ENCODE measurements around the gene IRF1. TPM values are rescaled to one million over a fixed set of nuclear protein-coding genes. Genes with fewer than 3 reads are reported as not detected.
A peak's percentile ranks its signal among the peaks of the same experiment; 100 is the strongest.

IRF1 gene
- total RNA-seq, 2 experiments from 2014 or later, result 84.3 to 88.4 TPM

- Mint-ChIP-seq H3K27me3 (ENCODE audit: low read depth) (no peaks in the 10 kb centered on the region), H3K9me3 (no peaks in the 10 kb centered on the region), H3K4me3 (no peak overlapping the region), H3K4me1 (ENCODE audit: low read depth) (peaks cover 26% of the 10 kb centered on the region), H3K27ac (no peak overlapping the region), H3K36me3 (ENCODE audit: low read depth) (no peaks in the 10 kb centered on the region)
- intact Hi-C loops (cut with micrococcal nuclease), result loop anchor here (10.0 kb wide), 2 partner anchors 705 to 1115 kb away; partner anchors contain the start of gene FNIP1
- DNase-seq, result peak; percentile 23
- CTCF ChIA-PET, result interaction anchor here (0.6 to 13.3 kb wide), 24 partner anchors 10 to 454 kb away, joined by 3 to 466 read pairs (median 7); partner anchors contain the start of gene IRF1
Measured at GRCh38 chr5:132499440-132500243, 9.1 kb upstream of the IRF1 start.

- Mint-ChIP-seq H3K9me3 (no peaks in the 10 kb centered on the region), H3K27ac (no peak overlapping the region), H3K36me3 (ENCODE audit: low read depth) (no peaks in the 10 kb centered on the region), H3K27me3 (ENCODE audit: low read depth) (no peaks in the 10 kb centered on the region), H3K4me1 (ENCODE audit: low read depth) (peaks cover 35% of the 10 kb centered on the region), H3K4me3 (no peak overlapping the region)
- CTCF ChIA-PET, result interaction anchor here (0.6 to 13.3 kb wide), 12 partner anchors 9 to 455 kb away, joined by 3 to 466 read pairs (median 18); partner anchors contain the start of gene IRF1
- intact Hi-C loops (cut with micrococcal nuclease), result loop anchor here (10.0 kb wide), 2 partner anchors 704 to 1114 kb away; partner anchors contain the start of gene FNIP1
- no peak for DNase-seq
Measured at GRCh38 chr5:132498686-132499271, 8.2 kb upstream of the IRF1 start.

- no peak overlapping the region for H3K4me3 Mint-ChIP-seq
- H3K27me3 Mint-ChIP-seq (ENCODE audit: low read depth), result no peaks in the 10 kb centered on the region
- no peak overlapping the region for H3K27ac Mint-ChIP-seq
- intact Hi-C loops (cut with micrococcal nuclease), result loop anchor here (10.0 kb wide), 2 partner anchors 703 to 1113 kb away; partner anchors contain the start of gene FNIP1
- DNase-seq, result no peak
- H3K4me1 Mint-ChIP-seq (ENCODE audit: low read depth), result peaks cover 41% of the 10 kb centered on the region
- CTCF ChIA-PET, result interaction anchor here (0.9 to 13.3 kb wide), 9 partner anchors 11 to 258 kb away, joined by 3 to 466 read pairs (median 13); no protein-coding TSS in a partner anchor
- H3K36me3 Mint-ChIP-seq (ENCODE audit: low read depth), result no peaks in the 10 kb centered on the region
- H3K9me3 Mint-ChIP-seq, result no peaks in the 10 kb centered on the region
Measured at GRCh38 chr5:132498152-132498551, 7.6 kb upstream of the IRF1 start.

GRCh38 chr5:132497488-132497997 is 7.0 kb upstream of the IRF1 start:
- Mint-ChIP-seq H3K27ac (peak overlapping the region; percentile 91), H3K9me3 (no peaks in the 10 kb centered on the region), H3K36me3 (ENCODE audit: low read depth) (no peaks in the 10 kb centered on the region), H3K4me1 (ENCODE audit: low read depth) (peaks cover 46% of the 10 kb centered on the region), H3K4me3 (peak overlapping the region; percentile 84), H3K27me3 (ENCODE audit: low read depth) (no peaks in the 10 kb centered on the region)
- no peak for DNase-seq
- intact Hi-C loops (cut with micrococcal nuclease), result loop anchor here (2.0 to 10.0 kb wide), 3 partner anchors 59 to 1113 kb away; partner anchors contain the start of genes FNIP1 and RAD50
- CTCF ChIA-PET, result interaction anchor here (0.9 to 13.3 kb wide), 9 partner anchors 12 to 258 kb away, joined by 3 to 466 read pairs (median 13); no protein-coding TSS in a partner anchor

GRCh38 chr5:132496631-132497487 is 6.3 kb upstream of the IRF1 start:
- H3K27ac Mint-ChIP-seq, result peak overlapping the region; percentile 91
- H3K4me3 Mint-ChIP-seq, result peak overlapping the region; percentile 84
- intact Hi-C loops (cut with micrococcal nuclease), result loop anchor here (1.0 to 10.0 kb wide), 5 partner anchors 9 to 1112 kb away; partner anchors contain the start of genes FNIP1, RAD50 and SLC22A4
- H3K4me1 Mint-ChIP-seq (ENCODE audit: low read depth), result peaks cover 51% of the 10 kb centered on the region
- H3K27me3 Mint-ChIP-seq (ENCODE audit: low read depth), result no peaks in the 10 kb centered on the region
- no peaks in the 10 kb centered on the region for H3K9me3 Mint-ChIP-seq
- CTCF ChIA-PET, result interaction anchor here (0.9 to 13.3 kb wide), 8 partner anchors 9 to 257 kb away, joined by 3 to 466 read pairs (median 11); no protein-coding TSS in a partner anchor
- H3K36me3 Mint-ChIP-seq (ENCODE audit: low read depth), result no peaks in the 10 kb centered on the region
- peak; percentile 53 for DNase-seq

GRCh38 chr5:132496191-132496630 is 5.6 kb upstream of the IRF1 start:
- H3K27me3 Mint-ChIP-seq (ENCODE audit: low read depth), result no peaks in the 10 kb centered on the region
- CTCF ChIA-PET, result interaction anchor here (0.9 to 13.3 kb wide), 6 partner anchors 9 to 224 kb away, joined by 3 to 466 read pairs (median 42); no protein-coding TSS in a partner anchor
- H3K4me3 Mint-ChIP-seq, result peak overlapping the region; percentile 84
- intact Hi-C loops (cut with micrococcal nuclease), result loop anchor here (1.0 to 10.0 kb wide), 5 partner anchors 8 to 1111 kb away; partner anchors contain the start of genes FNIP1, RAD50 and SLC22A4
- peak overlapping the region; percentile 91 for H3K27ac Mint-ChIP-seq
- no peaks in the 10 kb centered on the region for H3K9me3 Mint-ChIP-seq
- H3K4me1 Mint-ChIP-seq (ENCODE audit: low read depth), result peaks cover 57% of the 10 kb centered on the region
- no peaks in the 10 kb centered on the region for H3K36me3 Mint-ChIP-seq (ENCODE audit: low read depth)
- DNase-seq, result peak; percentile 93

GRCh38 chr5:132495667-132496190 is 5.2 kb upstream of the IRF1 start:
- H3K4me3 Mint-ChIP-seq, result peak overlapping the region; percentile 84
- CTCF ChIA-PET, result interaction anchor here (1.3 to 13.3 kb wide), 6 partner anchors 8 to 257 kb away, joined by 3 to 466 read pairs (median 42); no protein-coding TSS in a partner anchor
- peak; percentile 79 for DNase-seq
- H3K36me3 Mint-ChIP-seq (ENCODE audit: low read depth), result no peaks in the 10 kb centered on the region
- no peaks in the 10 kb centered on the region for H3K27me3 Mint-ChIP-seq (ENCODE audit: low read depth)
- H3K27ac Mint-ChIP-seq, result peak overlapping the region; percentile 91
- peaks cover 56% of the 10 kb centered on the region for H3K4me1 Mint-ChIP-seq (ENCODE audit: low read depth)
- H3K9me3 Mint-ChIP-seq, result no peaks in the 10 kb centered on the region
- intact Hi-C loops (cut with micrococcal nuclease), result loop anchor here (1.0 to 10.0 kb wide), 7 partner anchors 7 to 1111 kb away; partner anchors contain the start of genes FNIP1, RAD50 and SLC22A4

- CTCF ChIA-PET, result interaction anchor here (1.0 to 13.3 kb wide), 3 partner anchors 68 to 103 kb away, joined by 3 to 466 read pairs (median 76); no protein-coding TSS in a partner anchor
- Mint-ChIP-seq H3K27me3 (ENCODE audit: low read depth) (no peaks in the 10 kb centered on the region), H3K27ac (peak overlapping the region; percentile 91), H3K36me3 (ENCODE audit: low read depth) (peaks cover 12% of the 10 kb centered on the region), H3K4me1 (ENCODE audit: low read depth) (peaks cover 53% of the 10 kb centered on the region), H3K4me3 (no peak overlapping the region), H3K9me3 (no peaks in the 10 kb centered on the region)
- intact Hi-C loops (cut with micrococcal nuclease), result loop anchor here (1.0 to 10.0 kb wide), 6 partner anchors 28 to 1109 kb away; partner anchors contain the start of gene FNIP1
- no peak for DNase-seq
Measured at GRCh38 chr5:132493821-132494220, 3.2 kb upstream of the IRF1 start.

GRCh38 chr5:132493241-132493640 is 2.7 kb upstream of the IRF1 start:
- intact Hi-C loops (cut with micrococcal nuclease), result loop anchor here (5.0 to 10.0 kb wide), 3 partner anchors 698 to 1108 kb away; partner anchors contain the start of gene FNIP1
- no peak for DNase-seq
- CTCF ChIA-PET, result interaction anchor here (0.7 to 10.0 kb wide), 5 partner anchors 7 to 217 kb away, joined by 3 to 76 read pairs (median 4); no protein-coding TSS in a partner anchor
- Mint-ChIP-seq H3K4me1 (ENCODE audit: low read depth) (peaks cover 52% of the 10 kb centered on the region), H3K9me3 (no peaks in the 10 kb centered on the region), H3K4me3 (no peak overlapping the region), H3K36me3 (ENCODE audit: low read depth) (peaks cover 18% of the 10 kb centered on the region), H3K27ac (peak overlapping the region; percentile 91), H3K27me3 (ENCODE audit: low read depth) (no peaks in the 10 kb centered on the region)

GRCh38 chr5:132492386-132493125 is 2.0 kb upstream of the IRF1 start:
- no peak for DNase-seq
- H3K4me1 Mint-ChIP-seq (ENCODE audit: low read depth), result peaks cover 51% of the 10 kb centered on the region
- H3K4me3 Mint-ChIP-seq, result peak overlapping the region; percentile 83
- CTCF ChIA-PET, result interaction anchor here (0.6 to 10.0 kb wide), 10 partner anchors 8 to 217 kb away, joined by 3 to 76 read pairs (median 4); no protein-coding TSS in a partner anchor
- no peaks in the 10 kb centered on the region for H3K9me3 Mint-ChIP-seq
- peaks cover 25% of the 10 kb centered on the region for H3K36me3 Mint-ChIP-seq (ENCODE audit: low read depth)
- H3K27ac Mint-ChIP-seq, result peak overlapping the region; percentile 97
- no peaks in the 10 kb centered on the region for H3K27me3 Mint-ChIP-seq (ENCODE audit: low read depth)
- intact Hi-C loops (cut with micrococcal nuclease), result loop anchor here (5.0 to 10.0 kb wide), 3 partner anchors 698 to 1108 kb away; partner anchors contain the start of gene FNIP1
